ENCODE results near the gene ST8SIA1.

GRCh38 chr12:22201101-22201500 lies 133.4 kb downstream of the ST8SIA1 start:
- no peak for TF ChIP-seq CTCF (IDR thresholded peaks at IDR 0.05)
- TF ChIP-seq EP300 (IDR thresholded peaks at IDR 0.05), result no peak
- TF ChIP-seq POLR2AphosphoS5 (IDR thresholded peaks at IDR 0.05), result no peak

Measured in suprapubic skin (tissue), 4 donors.